H9 (cell line): ENCODE results near the gene HSDL2. TPM values are rescaled to one million over a fixed set of nuclear protein-coding genes. Genes with fewer than 3 reads are reported as not detected.

Experiments
- DNase-seq: peaks from one replicate; pipeline ENCODE4 v3.0.0-alpha.2; 2017
- H2AFZ ChIP-seq: one replicate; pipeline ENCODE4 v1.6.1; 2013; ENCODE audit warnings: mild to moderate bottlenecking, low read length, control low read depth, moderate library complexity
- H2AK5ac ChIP-seq: 2 replicates; pipeline ENCODE4 v1.6.1; 2013; ENCODE audit warnings: low read length, control low read depth, mixed read lengths; ENCODE audit not compliant: insufficient read length
- H2BK120ac ChIP-seq: one replicate; pipeline ENCODE4 v1.6.1; 2013; ENCODE audit warnings: low read depth, mild to moderate bottlenecking, low read length, control low read depth, inconsistent platforms; ENCODE audit not compliant: poor library complexity, severe bottlenecking
- H2BK12ac ChIP-seq: 2 replicates; pipeline ENCODE4 v1.6.1; 2013; ENCODE audit warnings: low read length, control low read depth, mixed read lengths, low read depth; ENCODE audit not compliant: insufficient read length
- H2BK15ac ChIP-seq: 2 replicates; pipeline ENCODE4 v1.6.1; 2013; ENCODE audit warnings: low read depth, low read length, control low read depth
- H2BK20ac ChIP-seq: one replicate; pipeline ENCODE4 v1.6.1; 2013; ENCODE audit warnings: low read depth, mild to moderate bottlenecking, low read length, control low read depth, inconsistent platforms; ENCODE audit not compliant: poor library complexity, severe bottlenecking
- H2BK5ac ChIP-seq: 2 replicates; pipeline ENCODE4 v1.6.1; 2013; ENCODE audit warnings: low read length, control low read depth, mixed read lengths; ENCODE audit not compliant: insufficient read length
- H3K14ac ChIP-seq: 2 replicates; pipeline ENCODE4 v1.6.1; 2013; ENCODE audit warnings: low read length, control low read depth; ENCODE audit not compliant: insufficient read depth
- H3K18ac ChIP-seq: 2 replicates; pipeline ENCODE4 v1.6.1; 2013; ENCODE audit warnings: low read depth, mild to moderate bottlenecking, mixed read lengths, low read length, control low read depth; ENCODE audit not compliant: insufficient read length
- H3K23ac ChIP-seq: 2 replicates; pipeline ENCODE4 v1.6.1; 2013; ENCODE audit warnings: low read length, control low read depth, mixed read lengths, low read depth; ENCODE audit not compliant: insufficient read length
- H3K23me2 ChIP-seq: 2 replicates; pipeline ENCODE4 v1.6.1; 2013; ENCODE audit warnings: low read depth, mild to moderate bottlenecking, mixed read lengths, low read length, control low read depth; ENCODE audit not compliant: insufficient read length, poor library complexity, severe bottlenecking
- H3K27ac ChIP-seq: 2 replicates; pipeline ENCODE4 v1.5.1; 2013; ENCODE audit warnings: low read length, control low read depth, mixed read lengths, low read depth; ENCODE audit not compliant: insufficient read length
- H3K27me3 ChIP-seq: 2 replicates; pipeline ENCODE4 v1.6.1; 2013; ENCODE audit warnings: low read length, control low read depth, inconsistent platforms; ENCODE audit not compliant: insufficient read depth
- H3K4ac ChIP-seq: 2 replicates; pipeline ENCODE4 v1.6.1; 2013; ENCODE audit warnings: low read depth, mild to moderate bottlenecking, control low read depth, inconsistent platforms, low read length, moderate library complexity
- H3K4me1 ChIP-seq: 2 replicates; pipeline ENCODE4 v1.6.1; 2013; ENCODE audit warnings: low read length, control low read depth, inconsistent platforms; ENCODE audit not compliant: insufficient read depth
- H3K4me2 ChIP-seq: 2 replicates; pipeline ENCODE4 v1.6.1; 2013; ENCODE audit warnings: low read length, control low read depth, mixed read lengths; ENCODE audit not compliant: insufficient read length, insufficient read depth
- H3K56ac ChIP-seq: 2 replicates; pipeline ENCODE4 v1.6.1; 2013; ENCODE audit warnings: low read depth, mild to moderate bottlenecking, mixed read lengths, low read length, control low read depth; ENCODE audit not compliant: insufficient read length
- H3K79me1 ChIP-seq: 2 replicates; pipeline ENCODE4 v1.6.1; 2013; ENCODE audit warnings: low read depth, mild to moderate bottlenecking, moderate library complexity, low read length, control low read depth, inconsistent platforms; ENCODE audit not compliant: insufficient read depth, poor library complexity, severe bottlenecking
- H3K79me2 ChIP-seq: 2 replicates; pipeline ENCODE4 v1.6.1; 2013; ENCODE audit warnings: low read length, control low read depth, inconsistent platforms; ENCODE audit not compliant: insufficient read depth
- H3K9ac ChIP-seq: 2 replicates; pipeline ENCODE4 v1.6.1; 2013; ENCODE audit warnings: low read length, control low read depth, mixed read lengths; ENCODE audit not compliant: insufficient read length; ENCODE audit errors: extremely low read depth
- H3K9me3 ChIP-seq: one replicate; pipeline ENCODE4 v1.6.1; 2013; ENCODE audit warnings: low read depth, low read length, inconsistent platforms; ENCODE audit not compliant: control insufficient read depth
- H3T11ph ChIP-seq: one replicate; pipeline ENCODE4 v1.6.1; 2013; ENCODE audit warnings: mild to moderate bottlenecking, low read length, control low read depth, inconsistent platforms
- H4K20me1 ChIP-seq: one replicate; pipeline ENCODE4 v1.6.1; 2013; ENCODE audit not compliant: control insufficient read depth, insufficient read length, insufficient read depth
- H4K5ac ChIP-seq: 2 replicates; pipeline ENCODE4 v1.6.1; 2013; ENCODE audit warnings: low read depth, mild to moderate bottlenecking, mixed read lengths, low read length, control low read depth; ENCODE audit not compliant: insufficient read length
- H4K8ac ChIP-seq: replicated peaks from 2 replicates; pipeline ENCODE4 v1.6.1; 2013; ENCODE audit warnings: low read length, control low read depth, mixed read lengths, low read depth; ENCODE audit not compliant: insufficient read length
- H4K91ac ChIP-seq: 2 replicates; pipeline ENCODE4 v1.6.1; 2013; ENCODE audit warnings: low read depth, mild to moderate bottlenecking, moderate library complexity, mixed read lengths, low read length, control low read depth; ENCODE audit not compliant: insufficient read length
- H3K27ac Mint-ChIP-seq, 3 experiments: 2 replicates in 2 of 3; 3 replicates in 1 of 3; pipeline ENCODE4 v1.8.0; 2020 to 2021; ENCODE audit warnings: mixed read lengths in 3 of 3, mild to moderate bottlenecking in 1 of 3, moderate library complexity in 1 of 3
- H3K27me3 Mint-ChIP-seq: 2 replicates; pipeline ENCODE4 v1.8.0; 2021; ENCODE audit warnings: low read depth, mild to moderate bottlenecking, moderate library complexity, mixed read lengths
- H3K36me3 Mint-ChIP-seq, 3 experiments: 2 replicates in 2 of 3; 3 replicates in 1 of 3; pipeline ENCODE4 v1.8.0; 2020 to 2021; ENCODE audit warnings: low read depth in 3 of 3, mixed read lengths in 3 of 3; ENCODE audit not compliant: insufficient read depth in 1 of 3
- H3K4me1 Mint-ChIP-seq, 2 experiments: 2 replicates each; pipeline ENCODE4 v1.8.0; 2020; ENCODE audit warnings: mixed read lengths in 2 of 2
- H3K4me3 Mint-ChIP-seq, 2 experiments: 2 replicates in 1 of 2; 3 replicates in 1 of 2; pipeline ENCODE4 v1.8.0; 2020 to 2021; ENCODE audit warnings: mild to moderate bottlenecking in 2 of 2, mixed read lengths in 2 of 2, moderate library complexity in 1 of 2
- H3K9me3 Mint-ChIP-seq, 2 experiments: 2 replicates in 1 of 2; 3 replicates in 1 of 2; pipeline ENCODE4 v1.8.0; 2020; ENCODE audit warnings: mild to moderate bottlenecking in 2 of 2, mixed read lengths in 2 of 2, moderate library complexity in 1 of 2
- WGBS: extraction: QIAGEN DNeasy Blood & Tissue Kit; methylation state at CpG from one replicate; pipeline ENCODE4 v1.1.7; 2013; ENCODE audit warnings: missing lambda C conversion rate, low lambda C conversion rate, mixed read lengths; ENCODE audit not compliant: insufficient read length; ENCODE audit errors: extremely low coverage; 5-methylcytosine and 5-hydroxymethylcytosine counted together
- total RNA-seq: library from RNA; stranded (reverse); gene quantifications from 2 replicates; pipeline ENCODE4 v1.2.1, GENCODE V29; 2021
- TF ChIP-seq, protein P1 (sequence below): fragments of 200-600 bp; sonication (generic); conservative IDR thresholded peaks from 3 replicates; pipeline ENCODE4 v1.8.0; 2021; ENCODE audit warnings: antibody characterized with exemption, mild to moderate bottlenecking

Gene HSDL2
- total RNA-seq, 1 experiment from 2014 or later = 16.6 TPM

DNA sequence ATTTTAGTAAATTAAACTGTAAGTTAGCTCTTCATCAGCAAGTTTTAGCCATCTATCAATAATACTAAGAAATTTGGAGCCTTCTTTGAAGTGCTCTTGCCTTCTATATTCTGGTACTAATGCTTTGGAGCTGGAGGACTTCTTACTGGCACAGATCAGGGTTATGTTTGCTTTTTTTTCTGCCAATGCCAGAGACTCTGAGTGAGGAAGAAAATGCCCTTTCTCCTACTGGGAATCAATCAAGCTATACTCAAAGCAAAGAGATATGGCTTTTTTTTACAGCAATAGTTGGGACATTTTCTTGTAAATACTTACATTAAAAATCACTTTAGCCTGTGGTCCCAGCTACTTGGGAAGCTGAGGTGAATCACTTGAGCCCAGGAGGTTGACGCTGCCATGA lies 4.3 kb downstream of the HSDL2 start:
- Histone ChIP-seq H3K18ac (no peak overlapping the region), H2BK120ac (no peak overlapping the region), H4K5ac (no peak overlapping the region), H3K23ac (no peak overlapping the region), H3K56ac (no peak overlapping the region), H3K4ac (no peak overlapping the region), H3K9me3 (no peaks in the 10 kb centered on the region), H4K20me1 (no peaks in the 10 kb centered on the region), H3K4me2 (no peak overlapping the region), H2BK5ac (no peak overlapping the region), H4K91ac (no peak overlapping the region), H3K4me1 (no peaks in the 10 kb centered on the region), H3K27ac (no peak overlapping the region), H3T11ph (no peak overlapping the region), H3K79me2 (peaks cover 1% of the 10 kb centered on the region; the same call in 1 of the 2 replicates), H4K8ac (no peak overlapping the region), H3K79me1 (no peaks in the 10 kb centered on the region), H3K23me2 (peaks cover 9% of the 10 kb centered on the region), H2BK12ac (no peak overlapping the region), H3K14ac (no peak overlapping the region), H3K9ac (no peak overlapping the region), H2BK15ac (no peak overlapping the region), H3K27me3 (no peaks in the 10 kb centered on the region), H2BK20ac (no peak overlapping the region), H2AFZ (no peak overlapping the region), H2AK5ac (no peak overlapping the region)
- H3K9me3 Mint-ChIP-seq = no peaks in the 10 kb centered on the region
- H3K4me3 Mint-ChIP-seq = no peak overlapping the region
- TF ChIP-seq, protein P1, sequence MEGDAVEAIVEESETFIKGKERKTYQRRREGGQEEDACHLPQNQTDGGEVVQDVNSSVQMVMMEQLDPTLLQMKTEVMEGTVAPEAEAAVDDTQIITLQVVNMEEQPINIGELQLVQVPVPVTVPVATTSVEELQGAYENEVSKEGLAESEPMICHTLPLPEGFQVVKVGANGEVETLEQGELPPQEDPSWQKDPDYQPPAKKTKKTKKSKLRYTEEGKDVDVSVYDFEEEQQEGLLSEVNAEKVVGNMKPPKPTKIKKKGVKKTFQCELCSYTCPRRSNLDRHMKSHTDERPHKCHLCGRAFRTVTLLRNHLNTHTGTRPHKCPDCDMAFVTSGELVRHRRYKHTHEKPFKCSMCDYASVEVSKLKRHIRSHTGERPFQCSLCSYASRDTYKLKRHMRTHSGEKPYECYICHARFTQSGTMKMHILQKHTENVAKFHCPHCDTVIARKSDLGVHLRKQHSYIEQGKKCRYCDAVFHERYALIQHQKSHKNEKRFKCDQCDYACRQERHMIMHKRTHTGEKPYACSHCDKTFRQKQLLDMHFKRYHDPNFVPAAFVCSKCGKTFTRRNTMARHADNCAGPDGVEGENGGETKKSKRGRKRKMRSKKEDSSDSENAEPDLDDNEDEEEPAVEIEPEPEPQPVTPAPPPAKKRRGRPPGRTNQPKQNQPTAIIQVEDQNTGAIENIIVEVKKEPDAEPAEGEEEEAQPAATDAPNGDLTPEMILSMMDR = no peak
- H3K36me3 Mint-ChIP-seq = peaks cover 0 to 3% (median 0%) of the 10 kb centered on the region in 3 experiments; a peak in 4 of 7 replicates
- WGBS = no CpG with 5 or more reads among the region's 1 CpG
- no peaks in the 10 kb centered on the region for H3K27me3 Mint-ChIP-seq
- peaks cover 9 to 14% of the 10 kb centered on the region in 2 experiments for H3K4me1 Mint-ChIP-seq
- H3K27ac Mint-ChIP-seq = peak overlapping the region in 1 of 3 experiments; percentile 67; a peak in 1 of 7 replicates
- DNase-seq = no peak
